Mesendoderm (in vitro differentiated cells): ENCODE measurements around the gene GCAT.

Experiments used
- DNase-seq: peaks from one replicate; pipeline ENCODE4 v3.0.0; 2013
- H2AK5ac ChIP-seq: 2 replicates; pipeline ENCODE4 v1.6.1; 2013; ENCODE audit warnings: low read length, inconsistent platforms
- H2BK120ac ChIP-seq: 2 replicates; pipeline ENCODE4 v1.6.1; 2013; ENCODE audit warnings: low read depth, mild to moderate bottlenecking, low read length, moderate library complexity, mixed read lengths
- H2BK15ac ChIP-seq: replicated peaks from 2 replicates; pipeline ENCODE4 v1.6.1; 2013; ENCODE audit warnings: low read depth, mild to moderate bottlenecking, moderate library complexity
- H2BK5ac ChIP-seq: 2 replicates; pipeline ENCODE4 v1.6.1; 2013; ENCODE audit warnings: low read length, inconsistent platforms
- H3K18ac ChIP-seq: 2 replicates; pipeline ENCODE4 v1.6.1; 2013; ENCODE audit warnings: mild to moderate bottlenecking, low read length, mixed read lengths
- H3K23ac ChIP-seq: one replicate; pipeline ENCODE4 v1.6.1; 2013; ENCODE audit warnings: low read length
- H3K27ac ChIP-seq: 2 replicates; pipeline ENCODE4 v1.5.1; 2013; ENCODE audit warnings: low read depth, mild to moderate bottlenecking, inconsistent platforms, low read length, moderate library complexity
- H3K27me3 ChIP-seq: 2 replicates; pipeline ENCODE4 v1.6.1; 2013; ENCODE audit warnings: low read length, control low read depth, mild to moderate bottlenecking, inconsistent platforms; ENCODE audit not compliant: insufficient read depth, poor library complexity
- H3K36me3 ChIP-seq: 2 replicates; pipeline ENCODE4 v1.6.1; 2013; ENCODE audit warnings: low read length, inconsistent platforms; ENCODE audit not compliant: control insufficient read depth, insufficient read depth
- H3K4ac ChIP-seq: one replicate; pipeline ENCODE4 v1.6.1; 2013; ENCODE audit warnings: low read depth, mild to moderate bottlenecking, low read length, moderate library complexity
- H3K4me1 ChIP-seq: 2 replicates; pipeline ENCODE4 v1.6.1; 2013; ENCODE audit warnings: low read depth, low read length, inconsistent platforms; ENCODE audit not compliant: control insufficient read depth
- H3K4me2 ChIP-seq: 2 replicates; pipeline ENCODE4 v1.6.1; 2013; ENCODE audit warnings: low read length
- H3K4me3 ChIP-seq: 2 replicates; pipeline ENCODE4 v1.5.1; 2013; ENCODE audit warnings: mild to moderate bottlenecking, low read length
- H3K56ac ChIP-seq: one replicate; pipeline ENCODE4 v1.6.1; 2013; ENCODE audit warnings: low read length
- H3K79me1 ChIP-seq: 2 replicates; pipeline ENCODE4 v1.6.1; 2013; ENCODE audit warnings: low read length, inconsistent platforms
- H3K79me2 ChIP-seq: 2 replicates; pipeline ENCODE4 v1.6.1; 2013; ENCODE audit warnings: mild to moderate bottlenecking, low read length; ENCODE audit not compliant: control insufficient read depth, insufficient read depth
- H3K9ac ChIP-seq: 2 replicates; pipeline ENCODE4 v1.6.1; 2013; ENCODE audit warnings: low read length, inconsistent platforms
- H4K5ac ChIP-seq: one replicate; pipeline ENCODE4 v1.6.1; 2013; ENCODE audit warnings: low read length
- H4K8ac ChIP-seq: one replicate; pipeline ENCODE4 v1.6.1; 2013; ENCODE audit warnings: low read depth, mild to moderate bottlenecking, control low read depth, low read length, moderate library complexity
- WGBS: extraction: QIAGEN DNeasy Blood & Tissue Kit; methylation state at CpG from one replicate; pipeline ENCODE4 v1.1.7; 2013; ENCODE audit warnings: low lambda C conversion rate, missing lambda C conversion rate; ENCODE audit not compliant: insufficient coverage; ENCODE audit errors: extremely low coverage; 5-methylcytosine and 5-hydroxymethylcytosine counted together

Gene GCAT

GRCh38 chr22:37776639-37777005 is 31.1 kb upstream of the GCAT start:
- no peak overlapping the region for H3K4me3 ChIP-seq
- H4K8ac ChIP-seq: no peak overlapping the region
- no peaks in the 10 kb centered on the region for H3K36me3 ChIP-seq
- H4K5ac ChIP-seq: no peak overlapping the region
- H3K27ac ChIP-seq: no peak overlapping the region
- H2AK5ac ChIP-seq: no peak overlapping the region
- no peak overlapping the region for H3K4ac ChIP-seq
- no peaks in the 10 kb centered on the region for H3K79me1 ChIP-seq
- no peak overlapping the region for H2BK5ac ChIP-seq
- H3K4me1 ChIP-seq: no peaks in the 10 kb centered on the region
- H2BK15ac ChIP-seq: no peak overlapping the region
- no peak overlapping the region for H3K4me2 ChIP-seq
- no peak overlapping the region for H3K9ac ChIP-seq
- H3K56ac ChIP-seq: no peak overlapping the region
- no peaks in the 10 kb centered on the region for H3K79me2 ChIP-seq
- WGBS: no CpG with 5 or more reads among the region's 10 CpGs
- no peak for DNase-seq
- H2BK120ac ChIP-seq: no peak overlapping the region
- H3K23ac ChIP-seq: no peak overlapping the region
- no peak overlapping the region for H3K18ac ChIP-seq
- no peaks in the 10 kb centered on the region for H3K27me3 ChIP-seq

- H2BK5ac ChIP-seq: no peak overlapping the region
- H2BK120ac ChIP-seq: no peak overlapping the region
- H3K36me3 ChIP-seq: no peaks in the 10 kb centered on the region
- H3K4me3 ChIP-seq: no peak overlapping the region
- H2BK15ac ChIP-seq: no peak overlapping the region
- H3K79me1 ChIP-seq: no peaks in the 10 kb centered on the region
- no peaks in the 10 kb centered on the region for H3K4me1 ChIP-seq
- H3K9ac ChIP-seq: no peak overlapping the region
- no peaks in the 10 kb centered on the region for H3K79me2 ChIP-seq
- H2AK5ac ChIP-seq: no peak overlapping the region
- H3K56ac ChIP-seq: no peak overlapping the region
- no peak overlapping the region for H3K23ac ChIP-seq
- no peak overlapping the region for H4K8ac ChIP-seq
- no peak overlapping the region for H3K4ac ChIP-seq
- no peak overlapping the region for H3K27ac ChIP-seq
- no peak overlapping the region for H4K5ac ChIP-seq
- no peaks in the 10 kb centered on the region for H3K27me3 ChIP-seq
- no peak overlapping the region for H3K18ac ChIP-seq
- no CpG with 5 or more reads among the region's 11 CpGs for WGBS
- no peak overlapping the region for H3K4me2 ChIP-seq
- peak; percentile 41 for DNase-seq
Observed at GRCh38 chr22:37777122-37777687, 30.5 kb upstream of the GCAT start.

GRCh38 chr22:37778370-37779009 is 29.2 kb upstream of the GCAT start:
- no peak overlapping the region for H3K56ac ChIP-seq
- no peak overlapping the region for H2BK120ac ChIP-seq
- H3K79me1 ChIP-seq: no peaks in the 10 kb centered on the region
- no peak overlapping the region for H4K8ac ChIP-seq
- no peak overlapping the region for H3K9ac ChIP-seq
- H3K27me3 ChIP-seq: no peaks in the 10 kb centered on the region
- H3K23ac ChIP-seq: no peak overlapping the region
- no peak overlapping the region for H2BK15ac ChIP-seq
- H3K36me3 ChIP-seq: no peaks in the 10 kb centered on the region
- DNase-seq: no peak
- H3K18ac ChIP-seq: no peak overlapping the region
- no peak overlapping the region for H2BK5ac ChIP-seq
- H3K4me1 ChIP-seq: no peaks in the 10 kb centered on the region
- H2AK5ac ChIP-seq: no peak overlapping the region
- no peak overlapping the region for H4K5ac ChIP-seq
- H3K79me2 ChIP-seq: no peaks in the 10 kb centered on the region
- no peak overlapping the region for H3K4ac ChIP-seq
- no peak overlapping the region for H3K4me3 ChIP-seq
- H3K27ac ChIP-seq: no peak overlapping the region
- no CpG with 5 or more reads among the region's 10 CpGs for WGBS
- no peak overlapping the region for H3K4me2 ChIP-seq

GRCh38 chr22:37781434-37782059 is 26.2 kb upstream of the GCAT start:
- no peaks in the 10 kb centered on the region for H3K79me2 ChIP-seq
- peak; percentile 42 for DNase-seq

GRCh38 chr22:37782340-37783168 is 25.2 kb upstream of the GCAT start:
- WGBS: no CpG with 5 or more reads among the region's 18 CpGs
- Histone ChIP-seq H3K4ac (no peak overlapping the region), H3K79me1 (no peaks in the 10 kb centered on the region), H3K79me2 (no peaks in the 10 kb centered on the region), H3K9ac (no peak overlapping the region), H3K4me2 (no peak overlapping the region), H3K4me3 (no peak overlapping the region), H2AK5ac (no peak overlapping the region), H3K4me1 (no peaks in the 10 kb centered on the region), H4K8ac (no peak overlapping the region), H3K23ac (no peak overlapping the region), H3K56ac (no peak overlapping the region), H3K18ac (no peak overlapping the region), H3K36me3 (no peaks in the 10 kb centered on the region), H2BK15ac (no peak overlapping the region), H3K27ac (no peak overlapping the region), H4K5ac (no peak overlapping the region), H2BK120ac (no peak overlapping the region), H3K27me3 (no peaks in the 10 kb centered on the region), H2BK5ac (no peak overlapping the region)
- DNase-seq: no peak

More at GRCh38 chr22:37781434-37782059, 26.2 kb upstream of the GCAT start:
- no peak overlapping the region for H4K8ac ChIP-seq
- H2BK120ac ChIP-seq: no peak overlapping the region
- H3K79me1 ChIP-seq: no peaks in the 10 kb centered on the region
- H3K4ac ChIP-seq: no peak overlapping the region
- no peaks in the 10 kb centered on the region for H3K36me3 ChIP-seq
- no peak overlapping the region for H3K23ac ChIP-seq
- no peak overlapping the region for H3K27ac ChIP-seq
- H2BK15ac ChIP-seq: no peak overlapping the region
- no peak overlapping the region for H3K4me2 ChIP-seq
- no peaks in the 10 kb centered on the region for H3K4me1 ChIP-seq
- H3K27me3 ChIP-seq: no peaks in the 10 kb centered on the region
- no peak overlapping the region for H3K18ac ChIP-seq
- WGBS: no CpG with 5 or more reads among the region's 13 CpGs
- H2BK5ac ChIP-seq: no peak overlapping the region
- no peak overlapping the region for H2AK5ac ChIP-seq
- H3K4me3 ChIP-seq: no peak overlapping the region
- H4K5ac ChIP-seq: no peak overlapping the region
- H3K56ac ChIP-seq: no peak overlapping the region
- H3K9ac ChIP-seq: no peak overlapping the region
